H9 (cell line): ENCODE data around the gene MRGPRD. TPM values are rescaled to one million over a fixed set of nuclear protein-coding genes. Genes with fewer than 3 reads are reported as not detected.

ENCODE experiments used
- DNase-seq: peaks from one replicate; pipeline ENCODE4 v3.0.0-alpha.2; 2017
- H2AFZ ChIP-seq: one replicate; pipeline ENCODE4 v1.6.1; 2013; ENCODE audit warnings: mild to moderate bottlenecking, low read length, control low read depth, moderate library complexity
- H2AK5ac ChIP-seq: 2 replicates; pipeline ENCODE4 v1.6.1; 2013; ENCODE audit warnings: low read length, control low read depth, mixed read lengths; ENCODE audit not compliant: insufficient read length
- H2BK120ac ChIP-seq: one replicate; pipeline ENCODE4 v1.6.1; 2013; ENCODE audit warnings: low read depth, mild to moderate bottlenecking, low read length, control low read depth, inconsistent platforms; ENCODE audit not compliant: poor library complexity, severe bottlenecking
- H2BK12ac ChIP-seq: 2 replicates; pipeline ENCODE4 v1.6.1; 2013; ENCODE audit warnings: low read length, control low read depth, mixed read lengths, low read depth; ENCODE audit not compliant: insufficient read length
- H2BK15ac ChIP-seq: 2 replicates; pipeline ENCODE4 v1.6.1; 2013; ENCODE audit warnings: low read depth, low read length, control low read depth
- H2BK20ac ChIP-seq: one replicate; pipeline ENCODE4 v1.6.1; 2013; ENCODE audit warnings: low read depth, mild to moderate bottlenecking, low read length, control low read depth, inconsistent platforms; ENCODE audit not compliant: poor library complexity, severe bottlenecking
- H2BK5ac ChIP-seq: 2 replicates; pipeline ENCODE4 v1.6.1; 2013; ENCODE audit warnings: low read length, control low read depth, mixed read lengths; ENCODE audit not compliant: insufficient read length
- H3K14ac ChIP-seq: 2 replicates; pipeline ENCODE4 v1.6.1; 2013; ENCODE audit warnings: low read length, control low read depth; ENCODE audit not compliant: insufficient read depth
- H3K18ac ChIP-seq: 2 replicates; pipeline ENCODE4 v1.6.1; 2013; ENCODE audit warnings: low read depth, mild to moderate bottlenecking, mixed read lengths, low read length, control low read depth; ENCODE audit not compliant: insufficient read length
- H3K23ac ChIP-seq: 2 replicates; pipeline ENCODE4 v1.6.1; 2013; ENCODE audit warnings: low read length, control low read depth, mixed read lengths, low read depth; ENCODE audit not compliant: insufficient read length
- H3K23me2 ChIP-seq: 2 replicates; pipeline ENCODE4 v1.6.1; 2013; ENCODE audit warnings: low read depth, mild to moderate bottlenecking, mixed read lengths, low read length, control low read depth; ENCODE audit not compliant: insufficient read length, poor library complexity, severe bottlenecking
- H3K27ac ChIP-seq: 2 replicates; pipeline ENCODE4 v1.5.1; 2013; ENCODE audit warnings: low read length, control low read depth, mixed read lengths, low read depth; ENCODE audit not compliant: insufficient read length
- H3K27me3 ChIP-seq: 2 replicates; pipeline ENCODE4 v1.6.1; 2013; ENCODE audit warnings: low read length, control low read depth, inconsistent platforms; ENCODE audit not compliant: insufficient read depth
- H3K4ac ChIP-seq: 2 replicates; pipeline ENCODE4 v1.6.1; 2013; ENCODE audit warnings: low read depth, mild to moderate bottlenecking, control low read depth, inconsistent platforms, low read length, moderate library complexity
- H3K4me1 ChIP-seq: 2 replicates; pipeline ENCODE4 v1.6.1; 2013; ENCODE audit warnings: low read length, control low read depth, inconsistent platforms; ENCODE audit not compliant: insufficient read depth
- H3K4me2 ChIP-seq: 2 replicates; pipeline ENCODE4 v1.6.1; 2013; ENCODE audit warnings: low read length, control low read depth, mixed read lengths; ENCODE audit not compliant: insufficient read length, insufficient read depth
- H3K56ac ChIP-seq: 2 replicates; pipeline ENCODE4 v1.6.1; 2013; ENCODE audit warnings: low read depth, mild to moderate bottlenecking, mixed read lengths, low read length, control low read depth; ENCODE audit not compliant: insufficient read length
- H3K79me1 ChIP-seq: 2 replicates; pipeline ENCODE4 v1.6.1; 2013; ENCODE audit warnings: low read depth, mild to moderate bottlenecking, moderate library complexity, low read length, control low read depth, inconsistent platforms; ENCODE audit not compliant: insufficient read depth, poor library complexity, severe bottlenecking
- H3K79me2 ChIP-seq: 2 replicates; pipeline ENCODE4 v1.6.1; 2013; ENCODE audit warnings: low read length, control low read depth, inconsistent platforms; ENCODE audit not compliant: insufficient read depth
- H3K9ac ChIP-seq: 2 replicates; pipeline ENCODE4 v1.6.1; 2013; ENCODE audit warnings: low read length, control low read depth, mixed read lengths; ENCODE audit not compliant: insufficient read length; ENCODE audit errors: extremely low read depth
- H3K9me3 ChIP-seq: one replicate; pipeline ENCODE4 v1.6.1; 2013; ENCODE audit warnings: low read depth, low read length, inconsistent platforms; ENCODE audit not compliant: control insufficient read depth
- H3T11ph ChIP-seq: one replicate; pipeline ENCODE4 v1.6.1; 2013; ENCODE audit warnings: mild to moderate bottlenecking, low read length, control low read depth, inconsistent platforms
- H4K20me1 ChIP-seq: one replicate; pipeline ENCODE4 v1.6.1; 2013; ENCODE audit not compliant: control insufficient read depth, insufficient read length, insufficient read depth
- H4K5ac ChIP-seq: 2 replicates; pipeline ENCODE4 v1.6.1; 2013; ENCODE audit warnings: low read depth, mild to moderate bottlenecking, mixed read lengths, low read length, control low read depth; ENCODE audit not compliant: insufficient read length
- H4K8ac ChIP-seq: replicated peaks from 2 replicates; pipeline ENCODE4 v1.6.1; 2013; ENCODE audit warnings: low read length, control low read depth, mixed read lengths, low read depth; ENCODE audit not compliant: insufficient read length
- H4K91ac ChIP-seq: 2 replicates; pipeline ENCODE4 v1.6.1; 2013; ENCODE audit warnings: low read depth, mild to moderate bottlenecking, moderate library complexity, mixed read lengths, low read length, control low read depth; ENCODE audit not compliant: insufficient read length
- H3K27ac Mint-ChIP-seq, 3 experiments: 2 replicates in 2 of 3; 3 replicates in 1 of 3; pipeline ENCODE4 v1.8.0; 2020 to 2021; ENCODE audit warnings: mixed read lengths in 3 of 3, mild to moderate bottlenecking in 1 of 3, moderate library complexity in 1 of 3
- H3K27me3 Mint-ChIP-seq: 2 replicates; pipeline ENCODE4 v1.8.0; 2021; ENCODE audit warnings: low read depth, mild to moderate bottlenecking, moderate library complexity, mixed read lengths
- H3K36me3 Mint-ChIP-seq, 3 experiments: 2 replicates in 2 of 3; 3 replicates in 1 of 3; pipeline ENCODE4 v1.8.0; 2020 to 2021; ENCODE audit warnings: low read depth in 3 of 3, mixed read lengths in 3 of 3; ENCODE audit not compliant: insufficient read depth in 1 of 3
- H3K4me1 Mint-ChIP-seq, 2 experiments: 2 replicates each; pipeline ENCODE4 v1.8.0; 2020; ENCODE audit warnings: mixed read lengths in 2 of 2
- H3K4me3 Mint-ChIP-seq, 2 experiments: 2 replicates in 1 of 2; 3 replicates in 1 of 2; pipeline ENCODE4 v1.8.0; 2020 to 2021; ENCODE audit warnings: mild to moderate bottlenecking in 2 of 2, mixed read lengths in 2 of 2, moderate library complexity in 1 of 2
- H3K9me3 Mint-ChIP-seq, 2 experiments: 2 replicates in 1 of 2; 3 replicates in 1 of 2; pipeline ENCODE4 v1.8.0; 2020; ENCODE audit warnings: mild to moderate bottlenecking in 2 of 2, mixed read lengths in 2 of 2, moderate library complexity in 1 of 2
- CTCF ChIP-seq: fragments of 200-600 bp; sonication (generic); conservative IDR thresholded peaks from 3 replicates; pipeline ENCODE4 v1.8.0; 2021; ENCODE audit warnings: antibody characterized with exemption, mild to moderate bottlenecking
- WGBS: extraction: QIAGEN DNeasy Blood & Tissue Kit; methylation state at CpG from one replicate; pipeline ENCODE4 v1.1.7; 2013; ENCODE audit warnings: missing lambda C conversion rate, low lambda C conversion rate, mixed read lengths; ENCODE audit not compliant: insufficient read length; ENCODE audit errors: extremely low coverage; 5-methylcytosine and 5-hydroxymethylcytosine counted together
- total RNA-seq: library from RNA; stranded (reverse); gene quantifications from 2 replicates; pipeline ENCODE4 v1.2.1, GENCODE V29; 2021

The MRGPRD gene
- total RNA-seq, 1 experiment from 2014 or later = not detected

GRCh38 chr11:68997124-68997994, 16.6 kb upstream of the MRGPRD start:
- Mint-ChIP-seq H3K4me3 (no peak overlapping the region), H3K27ac (no peak overlapping the region), H3K9me3 (no peaks in the 10 kb centered on the region; a peak in 1 of 5 replicates), H3K4me1 (peaks cover 5 to 15% of the 10 kb centered on the region in 2 experiments), H3K36me3 (no peaks in the 10 kb centered on the region), H3K27me3 (no peaks in the 10 kb centered on the region; the same call in 1 of the 2 replicates)
- Histone ChIP-seq H2BK20ac (no peak overlapping the region), H2BK5ac (no peak overlapping the region), H4K8ac (no peak overlapping the region), H3K9me3 (no peaks in the 10 kb centered on the region), H2BK120ac (no peak overlapping the region), H3K79me2 (no peaks in the 10 kb centered on the region), H3K4me1 (no peaks in the 10 kb centered on the region), H3K79me1 (no peaks in the 10 kb centered on the region), H3K27ac (no peak overlapping the region), H3K18ac (no peak overlapping the region), H2BK12ac (no peak overlapping the region), H3T11ph (no peak overlapping the region), H4K5ac (no peak overlapping the region), H4K91ac (peak overlapping the region; percentile 48), H3K27me3 (no peaks in the 10 kb centered on the region), H3K9ac (no peak overlapping the region), H3K4ac (no peak overlapping the region), H3K14ac (no peak overlapping the region; the same call in 1 of the 2 replicates), H3K23me2 (no peaks in the 10 kb centered on the region), H2AK5ac (no peak overlapping the region), H3K4me2 (no peak overlapping the region), H3K56ac (no peak overlapping the region), H2BK15ac (no peak overlapping the region), H2AFZ (no peak overlapping the region), H4K20me1 (no peaks in the 10 kb centered on the region), H3K23ac (no peak overlapping the region)
- WGBS = no CpG with 5 or more reads among the region's 19 CpGs
- no peak for TF ChIP-seq CTCF
- peak; percentile 20 for DNase-seq
